ENCODE measurements around the gene PPFIA3. TPM values are rescaled to one million over a fixed set of nuclear protein-coding genes. Genes with fewer than 3 reads are reported as not detected.

PPFIA3 gene
- total RNA-seq, 1 experiment from 2014 or later: 33.6 TPM

DNA sequence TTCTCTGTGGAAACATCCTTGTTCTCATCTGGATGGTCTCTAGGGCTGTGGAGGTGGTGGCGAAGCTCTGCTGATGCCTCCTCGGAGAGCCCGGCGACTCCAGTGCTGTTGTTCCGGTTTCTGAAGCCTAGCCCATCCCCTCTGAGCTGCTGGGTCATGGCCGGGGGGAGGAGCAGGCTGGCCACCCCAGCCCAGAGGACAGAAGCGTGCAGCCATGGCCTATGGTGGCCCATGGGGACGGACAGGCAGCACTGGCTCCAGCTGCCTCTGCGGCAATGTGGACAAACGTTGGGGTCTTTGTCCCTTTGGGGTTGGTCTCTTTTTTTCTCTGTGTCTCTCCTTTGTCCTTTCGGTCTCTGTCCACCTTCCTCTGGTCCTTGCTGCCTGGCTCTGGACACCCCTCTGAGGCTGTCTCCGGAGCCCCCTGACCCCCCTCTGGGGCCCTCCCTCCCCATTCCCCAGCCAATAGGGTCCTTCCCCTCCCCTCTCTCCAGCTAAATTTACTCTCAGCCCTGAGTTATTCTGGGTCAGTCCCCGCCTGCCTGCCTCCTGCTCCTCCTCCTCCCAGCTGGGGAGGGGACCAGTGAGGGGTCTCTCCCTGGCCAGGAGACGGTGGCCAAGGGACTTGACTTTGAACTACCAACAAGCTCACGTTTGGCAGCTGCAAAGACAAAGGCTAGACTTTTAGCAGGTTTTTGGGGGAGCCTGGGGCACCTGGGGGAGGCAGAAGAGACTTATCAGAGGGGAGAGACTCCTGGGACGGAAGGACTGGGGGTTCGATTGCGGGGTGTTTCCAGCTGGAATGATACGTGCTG lies 35.9 kb downstream of the PPFIA3 start, which contains the start of gene HRC:
Gene HRC (minus strand): TSS at position 392 of the 815 bp plus-strand sequence. CDS start 159 bp downstream, at position 233.
- DNase-seq (ENCODE audit: low spot score): no peak
- Histone ChIP-seq H3K27me3 (replicated peaks; ENCODE audit: insufficient read depth, low read depth, low read length, poor library complexity) (no peaks in the 10 kb centered on the region), H3K4me3 (ENCODE audit: low read depth, low read length, poor library complexity, severe bottlenecking) (no peak within 1 kb of the TSS), H3K4me1 (ENCODE audit: insufficient read depth, low read length, poor library complexity, severe bottlenecking) (peaks cover 19% of the 10 kb centered on the region), H3K27ac (ENCODE audit: low read depth, low read length, poor library complexity, severe bottlenecking) (no peak within 1 kb of the TSS), H3K9me3 (ENCODE audit: low read depth, low read length, poor library complexity, severe bottlenecking) (no peaks in the 10 kb centered on the region), H3K36me3 (ENCODE audit: insufficient read depth, low read length, poor library complexity, severe bottlenecking) (peaks cover 3% of the 10 kb centered on the region)
- ChIA-PET POLR2A (ENCODE audit: low non-redundant PET) (no interaction called here), CTCF (no interaction called here)
- intact Hi-C loops (cut with micrococcal nuclease; ENCODE audit: unreplicated experiment): no loop called here
- BruUV-seq (replicated peaks): no TSS peak
- TF ChIP-seq EZH2 (IDR thresholded peaks at IDR 0.05; ENCODE audit: borderline replicate concordance, low read depth, low read length, poor library complexity, severe bottlenecking): no peak
- TF ChIP-seq, protein P1, sequence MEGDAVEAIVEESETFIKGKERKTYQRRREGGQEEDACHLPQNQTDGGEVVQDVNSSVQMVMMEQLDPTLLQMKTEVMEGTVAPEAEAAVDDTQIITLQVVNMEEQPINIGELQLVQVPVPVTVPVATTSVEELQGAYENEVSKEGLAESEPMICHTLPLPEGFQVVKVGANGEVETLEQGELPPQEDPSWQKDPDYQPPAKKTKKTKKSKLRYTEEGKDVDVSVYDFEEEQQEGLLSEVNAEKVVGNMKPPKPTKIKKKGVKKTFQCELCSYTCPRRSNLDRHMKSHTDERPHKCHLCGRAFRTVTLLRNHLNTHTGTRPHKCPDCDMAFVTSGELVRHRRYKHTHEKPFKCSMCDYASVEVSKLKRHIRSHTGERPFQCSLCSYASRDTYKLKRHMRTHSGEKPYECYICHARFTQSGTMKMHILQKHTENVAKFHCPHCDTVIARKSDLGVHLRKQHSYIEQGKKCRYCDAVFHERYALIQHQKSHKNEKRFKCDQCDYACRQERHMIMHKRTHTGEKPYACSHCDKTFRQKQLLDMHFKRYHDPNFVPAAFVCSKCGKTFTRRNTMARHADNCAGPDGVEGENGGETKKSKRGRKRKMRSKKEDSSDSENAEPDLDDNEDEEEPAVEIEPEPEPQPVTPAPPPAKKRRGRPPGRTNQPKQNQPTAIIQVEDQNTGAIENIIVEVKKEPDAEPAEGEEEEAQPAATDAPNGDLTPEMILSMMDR (conservative IDR thresholded peaks at IDR 0.05; ENCODE audit: low read depth, low read length): no peak

- Histone ChIP-seq H3K27me3 (replicated peaks; ENCODE audit: insufficient read depth, low read depth, low read length, poor library complexity) (no peaks in the 10 kb centered on the region), H3K4me3 (ENCODE audit: low read depth, low read length, poor library complexity, severe bottlenecking) (no peak overlapping the region), H3K27ac (ENCODE audit: low read depth, low read length, poor library complexity, severe bottlenecking) (no peak overlapping the region), H3K4me1 (ENCODE audit: insufficient read depth, low read length, poor library complexity, severe bottlenecking) (peaks cover 19% of the 10 kb centered on the region), H3K9me3 (ENCODE audit: low read depth, low read length, poor library complexity, severe bottlenecking) (no peaks in the 10 kb centered on the region), H3K36me3 (ENCODE audit: insufficient read depth, low read length, poor library complexity, severe bottlenecking) (peaks cover 3% of the 10 kb centered on the region)
- no TSS peak for BruUV-seq (replicated peaks)
- no peak for DNase-seq (ENCODE audit: low spot score)
- ChIA-PET POLR2A (ENCODE audit: low non-redundant PET) (no interaction called here), CTCF (no interaction called here)
- TF ChIP-seq, protein P1 (conservative IDR thresholded peaks at IDR 0.05; ENCODE audit: low read depth, low read length): no peak
- no peak for TF ChIP-seq EZH2 (IDR thresholded peaks at IDR 0.05; ENCODE audit: borderline replicate concordance, low read depth, low read length, poor library complexity, severe bottlenecking)
- intact Hi-C loops (cut with micrococcal nuclease; ENCODE audit: unreplicated experiment): no loop called here
Measured at GRCh38 chr19:49155820-49156346, 36.5 kb downstream of the PPFIA3 start.

DNA sequence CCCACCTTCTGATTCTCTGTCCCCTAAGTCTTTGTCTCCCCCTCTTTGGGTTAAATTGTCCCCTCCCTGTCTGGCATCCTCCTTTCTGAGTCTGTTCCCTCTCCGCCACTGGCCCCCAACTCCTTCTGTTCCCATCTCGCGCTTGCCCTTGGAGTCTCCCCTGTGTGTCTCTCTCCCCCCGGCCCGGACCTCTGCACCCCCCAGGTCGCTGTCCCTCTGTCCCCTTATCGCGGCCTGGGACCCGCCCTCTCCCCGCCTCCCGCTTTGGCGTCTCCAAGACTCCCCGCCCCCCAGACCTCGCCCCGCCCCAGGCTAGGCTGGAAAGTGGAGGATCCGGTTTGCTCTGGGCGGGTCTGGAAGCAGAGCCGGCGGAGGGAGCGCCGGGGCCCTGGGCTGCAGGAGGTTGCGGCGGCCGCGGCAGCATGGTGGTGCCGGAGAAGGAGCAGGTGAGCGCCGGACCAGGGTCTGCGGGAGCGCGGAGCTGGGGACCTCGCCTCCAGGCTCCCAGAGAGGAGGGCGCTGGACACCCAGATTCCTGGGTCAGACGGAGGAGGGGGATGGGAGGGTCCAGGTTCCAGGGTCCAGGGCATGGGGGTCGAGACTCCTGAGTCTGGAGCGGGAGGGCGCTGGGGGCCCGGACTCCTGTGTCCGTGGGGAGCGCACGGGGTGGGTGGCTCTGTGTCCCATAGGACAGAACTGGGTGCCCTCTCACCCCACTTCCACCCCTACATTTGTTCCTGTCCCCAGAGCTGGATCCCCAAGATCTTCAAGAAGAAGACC lies 38.3 kb downstream of the PPFIA3 start, which contains the start of gene TRPM4:
Gene TRPM4 (plus strand): TSS at position 348 of the 780 bp plus-strand sequence. CDS start 75 bp downstream, at position 423.
- POLR2A ChIA-PET (ENCODE audit: low non-redundant PET): no interaction called here
- no TSS peak for BruUV-seq (replicated peaks)
- no peaks in the 10 kb centered on the region for H3K9me3 ChIP-seq (ENCODE audit: low read depth, low read length, poor library complexity, severe bottlenecking)
- no peaks in the 10 kb centered on the region for H3K27me3 ChIP-seq (replicated peaks; ENCODE audit: insufficient read depth, low read depth, low read length, poor library complexity)
- DNase-seq (ENCODE audit: low spot score): peak; percentile 93
- intact Hi-C loops (cut with micrococcal nuclease; ENCODE audit: unreplicated experiment): no loop called here
- H3K27ac ChIP-seq (ENCODE audit: low read depth, low read length, poor library complexity, severe bottlenecking): peak within 1 kb of the TSS; percentile 73
- peaks cover 7% of the 10 kb centered on the region for H3K4me1 ChIP-seq (ENCODE audit: insufficient read depth, low read length, poor library complexity, severe bottlenecking)
- TF ChIP-seq, protein P1 (conservative IDR thresholded peaks at IDR 0.05; ENCODE audit: low read depth, low read length): no peak
- no peak for TF ChIP-seq EZH2 (IDR thresholded peaks at IDR 0.05; ENCODE audit: borderline replicate concordance, low read depth, low read length, poor library complexity, severe bottlenecking)
- H3K36me3 ChIP-seq (ENCODE audit: insufficient read depth, low read length, poor library complexity, severe bottlenecking): peaks cover 3% of the 10 kb centered on the region
- H3K4me3 ChIP-seq (ENCODE audit: low read depth, low read length, poor library complexity, severe bottlenecking): peak within 1 kb of the TSS; percentile 99
- CTCF ChIA-PET: no interaction called here
